Liver (tissue), 9 donors: ENCODE results near the gene ATP6AP1. TPM values are rescaled to one million over a fixed set of nuclear protein-coding genes. Genes with fewer than 3 reads are reported as not detected.

Experiments
- DNase-seq: peaks from one replicate; pipeline ENCODE4 v3.0.0-alpha.2; 2017; ENCODE audit warnings: low spot score
- H3K27ac ChIP-seq, 2 donors: one replicate each; pipeline ENCODE4 v1.7.0; 2013; ENCODE audit warnings: inconsistent platforms in 2 of 2, low read length in 2 of 2, control low read depth in 1 of 2, low read depth in 1 of 2, mild to moderate bottlenecking in 1 of 2
- H3K27me3 ChIP-seq, 4 donors: one replicate each; pipeline versions ENCODE4 v1.6.1 to v1.7.0; 2013; ENCODE audit warnings: low read length in 3 of 4, inconsistent platforms in 1 of 4, mild to moderate bottlenecking in 1 of 4, moderate library complexity in 1 of 4; ENCODE audit not compliant: control insufficient read depth in 4 of 4, insufficient read depth in 4 of 4
- H3K36me3 ChIP-seq, 4 donors: one replicate each; pipeline versions ENCODE4 v1.6.1 to v1.7.0; 2013; ENCODE audit warnings: low read length in 3 of 4, mild to moderate bottlenecking in 3 of 4, low read depth in 1 of 4, moderate library complexity in 1 of 4; ENCODE audit not compliant: control insufficient read depth in 4 of 4, insufficient read depth in 3 of 4
- H3K4me1 ChIP-seq, 4 donors: one replicate each; pipeline versions ENCODE4 v1.6.1 to v1.7.0; 2013; ENCODE audit warnings: low read length in 3 of 4, mild to moderate bottlenecking in 3 of 4, moderate library complexity in 1 of 4; ENCODE audit not compliant: control insufficient read depth in 4 of 4, insufficient read depth in 4 of 4
- H3K4me3 ChIP-seq, 3 donors: one replicate each; pipeline versions ENCODE4 v1.6.1 to v1.7.0; 2013; ENCODE audit warnings: low read length in 3 of 3, control low read depth in 1 of 3, low read depth in 1 of 3, mild to moderate bottlenecking in 1 of 3
- H3K9ac ChIP-seq, 2 donors: one replicate each; pipeline ENCODE4 v1.7.0; 2013; ENCODE audit warnings: low read length in 2 of 2, mild to moderate bottlenecking in 2 of 2, moderate library complexity in 2 of 2, control low read depth in 1 of 2, low read depth in 1 of 2
- H3K9me3 ChIP-seq, 4 donors: one replicate each; pipeline versions ENCODE4 v1.6.1 to v1.7.0; 2013; ENCODE audit warnings: low read length in 3 of 4; ENCODE audit not compliant: control insufficient read depth in 4 of 4
- CTCF ChIP-seq: fragments of 150-350 bp; IDR thresholded peaks from 2 replicates; pipeline ENCODE4 v1.5.1; 2017; ENCODE audit warnings: improper control_type of control experiment, low read depth, low read length; ENCODE audit not compliant: missing input control
- EGR1 ChIP-seq, 2 donors: IDR thresholded peaks; 2 replicates each; pipeline ENCODE4 v1.6.1; 2016 to 2018; ENCODE audit warnings: antibody characterized with exemption in 2 of 2, low read depth in 2 of 2
- FOXA1 ChIP-seq: IDR thresholded peaks from 2 replicates; pipeline ENCODE4 v1.6.1; 2016; ENCODE audit warnings: antibody characterized with exemption
- FOXA2 ChIP-seq: IDR thresholded peaks from 2 replicates; pipeline ENCODE4 v1.6.1; 2016; ENCODE audit warnings: antibody characterized with exemption
- GABPA ChIP-seq, 2 donors: IDR thresholded peaks in 1 of 2; conservative IDR thresholded peaks in 1 of 2; 2 replicates each; pipeline ENCODE4 v1.6.1; 2016; ENCODE audit warnings: antibody characterized with exemption in 2 of 2, mild to moderate bottlenecking in 1 of 2, moderate library complexity in 1 of 2
- HNF4A ChIP-seq, 2 donors: conservative IDR thresholded peaks; 2 replicates each; pipeline ENCODE4 v1.6.1; 2016; ENCODE audit warnings: antibody characterized with exemption in 2 of 2, mild to moderate bottlenecking in 2 of 2
- HNF4G ChIP-seq: IDR thresholded peaks from 2 replicates; pipeline ENCODE4 v1.6.1; 2016; ENCODE audit warnings: antibody characterized with exemption
- JUND ChIP-seq, 2 donors: IDR thresholded peaks; 2 replicates each; pipeline ENCODE4 v1.6.1; 2016; ENCODE audit warnings: antibody characterized with exemption in 2 of 2
- NR2F2 ChIP-seq: IDR thresholded peaks from 2 replicates; pipeline ENCODE4 v1.6.1; 2016; ENCODE audit warnings: antibody characterized with exemption
- RAD21 ChIP-seq, 2 donors: IDR thresholded peaks; 2 replicates each; pipeline ENCODE4 v1.6.1; 2016; ENCODE audit warnings: antibody characterized with exemption in 2 of 2, mild to moderate bottlenecking in 2 of 2
- REST ChIP-seq: IDR thresholded peaks from 2 replicates; pipeline ENCODE4 v1.6.1; 2016; ENCODE audit warnings: antibody characterized with exemption, mild to moderate bottlenecking
- RXRA ChIP-seq, 2 donors: IDR thresholded peaks; 2 replicates each; pipeline ENCODE4 v1.6.1; 2017 to 2018; ENCODE audit warnings: antibody characterized with exemption in 2 of 2, mild to moderate bottlenecking in 1 of 2
- SP1 ChIP-seq: IDR thresholded peaks from 2 replicates; pipeline ENCODE4 v1.6.1; 2018; ENCODE audit warnings: antibody characterized with exemption, mild to moderate bottlenecking
- TAF1 ChIP-seq: conservative IDR thresholded peaks from 2 replicates; pipeline ENCODE4 v1.6.1; 2016; ENCODE audit warnings: antibody characterized with exemption, mild to moderate bottlenecking
- YY1 ChIP-seq: IDR thresholded peaks from 2 replicates; pipeline ENCODE4 v1.6.1; 2016; ENCODE audit warnings: antibody characterized with exemption, mild to moderate bottlenecking
- ZBTB33 ChIP-seq: IDR thresholded peaks from 2 replicates; pipeline ENCODE4 v1.6.1; 2016; ENCODE audit warnings: antibody characterized with exemption
- WGBS: extraction: QIAGEN DNeasy Blood & Tissue Kit; methylation state at CpG from one replicate; pipeline ENCODE4 v1.1.7; 2013; 5-methylcytosine and 5-hydroxymethylcytosine counted together
- polyA plus RNA-seq, 2 donors: library from polyadenylated mRNA; stranded (reverse) in 1 of 2; unstranded in 1 of 2; fragments of 200-250 nt in 1 of 2; fragments of >200 nt in 1 of 2; fragmentation: Nextera tagmentation in 1 of 2; extraction: Ambion mirVana in 1 of 2; gene quantifications; one replicate each; pipeline versions ENCODE4 v1.2.1 to v1.2.3, GENCODE V29; 2013 to 2015
- total RNA-seq, 2 donors: library from RNA; depleted of rRNA; stranded (reverse); fragments of >200 nt; gene quantifications; one replicate each; pipeline ENCODE4 v1.2.3, GENCODE V29; 2014
- TF ChIP-seq, protein P1 (sequence below): IDR thresholded peaks from 2 replicates; pipeline ENCODE4 v1.6.1; 2016; ENCODE audit warnings: antibody characterized with exemption
- TF ChIP-seq, protein P2 (sequence below): IDR thresholded peaks from 2 replicates; pipeline ENCODE4 v1.6.1; 2016; ENCODE audit warnings: antibody characterized with exemption
- donor health status: healthy.
- donor health status: healthy.
- donor health status: healthy.
- donor health status: healthy.
- donor health status: healthy.

ATP6AP1 gene
- total and polyA plus RNA-seq, 4 donors = 35.2 to 43.3 (median 40.8) TPM

- no peak for DNase-seq
- Histone ChIP-seq H3K27ac (no peak overlapping the region), H3K9ac (no peak overlapping the region), H3K36me3 (peaks cover 0 to 2% (median 0%) of the 10 kb centered on the region in 4 donors), H3K4me1 (no peaks in the 10 kb centered on the region), H3K27me3 (no peaks in the 10 kb centered on the region), H3K9me3 (no peaks in the 10 kb centered on the region), H3K4me3 (no peak overlapping the region)
- TF ChIP-seq REST (no peak), TAF1 (no peak), SP1 (no peak), RXRA (IDR thresholded peaks at IDR 0.05) (no peak), YY1 (no peak), HNF4A (conservative IDR thresholded peaks at IDR 0.05) (no peak)
- TF ChIP-seq, protein P1, sequence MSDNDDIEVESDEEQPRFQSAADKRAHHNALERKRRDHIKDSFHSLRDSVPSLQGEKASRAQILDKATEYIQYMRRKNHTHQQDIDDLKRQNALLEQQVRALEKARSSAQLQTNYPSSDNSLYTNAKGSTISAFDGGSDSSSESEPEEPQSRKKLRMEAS = no peak
- WGBS = 94% methylated on average over 32 of the region's 32 CpGs
These were observed 37.6 kb downstream of the ATP6AP1 start for GRCh38 chrX:154466036-154466435.

DNA sequence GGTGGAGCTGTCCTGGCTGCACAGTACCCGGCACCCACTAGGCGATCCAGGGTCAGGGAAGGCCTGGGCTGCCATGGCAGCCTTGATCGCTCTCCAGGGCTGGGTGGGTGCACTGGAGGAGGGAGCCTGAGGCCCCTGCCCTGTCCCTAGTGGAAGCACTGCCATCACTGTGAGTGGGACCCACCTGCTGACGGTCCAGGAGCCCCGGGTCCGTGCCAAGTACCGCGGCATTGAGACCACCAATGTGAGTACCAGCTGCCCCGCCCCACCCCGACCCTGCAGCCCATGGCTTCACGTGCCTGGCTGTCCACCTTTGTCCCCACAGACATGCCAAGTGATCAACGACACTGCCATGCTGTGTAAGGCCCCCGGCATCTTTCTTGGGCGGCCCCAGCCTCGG, 38.4 kb downstream of the ATP6AP1 start:
- Histone ChIP-seq H3K27ac (no peak overlapping the region), H3K4me3 (no peak overlapping the region), H3K36me3 (peaks cover 0 to 2% (median 0%) of the 10 kb centered on the region in 4 donors), H3K9ac (no peak overlapping the region), H3K27me3 (no peaks in the 10 kb centered on the region), H3K4me1 (no peaks in the 10 kb centered on the region), H3K9me3 (no peaks in the 10 kb centered on the region)
- WGBS = 96% methylated on average over 15 of the region's 15 CpGs
- TF ChIP-seq HNF4G = no peak
- no peak for TF ChIP-seq YY1
- TF ChIP-seq JUND (IDR thresholded peaks at IDR 0.05) = no peak
- TF ChIP-seq RAD21 (IDR thresholded peaks at IDR 0.05) = no peak
- TF ChIP-seq GABPA (IDR thresholded peaks at IDR 0.05 in 1 of 2, conservative IDR thresholded peaks at IDR 0.05 in 1 of 2) = no peak
- TF ChIP-seq FOXA1 = no peak
- no peak for TF ChIP-seq SP1
- TF ChIP-seq, protein P2, sequence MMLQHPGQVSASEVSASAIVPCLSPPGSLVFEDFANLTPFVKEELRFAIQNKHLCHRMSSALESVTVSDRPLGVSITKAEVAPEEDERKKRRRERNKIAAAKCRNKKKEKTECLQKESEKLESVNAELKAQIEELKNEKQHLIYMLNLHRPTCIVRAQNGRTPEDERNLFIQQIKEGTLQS = no peak
- TF ChIP-seq TAF1 = no peak
- TF ChIP-seq REST = no peak
- TF ChIP-seq EGR1 (IDR thresholded peaks at IDR 0.05; ENCODE audit: low read depth in 2 of 2) = no peak
- no peak for TF ChIP-seq NR2F2
- TF ChIP-seq RXRA (IDR thresholded peaks at IDR 0.05) = no peak
- TF ChIP-seq, protein P1 = no peak
- TF ChIP-seq ZBTB33 = no peak
- no peak for TF ChIP-seq HNF4A (conservative IDR thresholded peaks at IDR 0.05)
- TF ChIP-seq CTCF = no peak
- TF ChIP-seq FOXA2 = no peak
- DNase-seq = no peak
